GM11168 (cell line): Measurements from ENCODE around the gene PRKAB2.
"Not testable (repeated sequence)": the region's sequence is repeated elsewhere in the genome, so short reads cannot be mapped to it uniquely, and the experiment has no call there.

Experiments used
- in situ Hi-C: fragments of 300-500 bp; cut with MboI; formaldehyde crosslinking; loops from one replicate; pipeline ENCODE4 v1.12.0; 2022; ENCODE audit warnings: low sequenced_read_pairs; ENCODE audit not compliant: unreplicated experiment

PRKAB2 gene

GRCh38 chr1:147177611-147178380, 5.5 kb upstream of the PRKAB2 start:
- in situ Hi-C loops, result no loop called here

GRCh38 chr1:147171399-147172167, 687 bp downstream of the PRKAB2 start:
- in situ Hi-C loops, result loop anchor here (5.0 kb wide), 1 partner anchor 56 kb away; the partner anchor contains the start of gene FMO5

GRCh38 chr1:147169840-147170674, 2.2 kb downstream of the PRKAB2 start:
- in situ Hi-C loops, result loop anchor here (5.0 kb wide), 1 partner anchor 57 kb away; the partner anchor contains the start of gene FMO5

- in situ Hi-C loops, result no loop called here
These were observed 3.1 kb downstream of the PRKAB2 start for GRCh38 chr1:147169171-147169570.

GRCh38 chr1:147168626-147169058, 3.6 kb downstream of the PRKAB2 start:
- in situ Hi-C loops, result no loop called here

GRCh38 chr1:147167365-147167764, 4.9 kb downstream of the PRKAB2 start:
- in situ Hi-C loops, result no loop called here

GRCh38 chr1:147163019-147163418, 9.3 kb downstream of the PRKAB2 start:
- in situ Hi-C loops, result no loop called here

GRCh38 chr1:147162093-147162492, 10.2 kb downstream of the PRKAB2 start:
- in situ Hi-C loops, result no loop called here

- in situ Hi-C loops, result not testable (repeated sequence)
These were observed 15.2 kb downstream of the PRKAB2 start for GRCh38 chr1:147157116-147157515.

- in situ Hi-C loops, result no loop called here
These were observed 15.6 kb downstream of the PRKAB2 start for GRCh38 chr1:147156642-147157041.

GRCh38 chr1:147152772-147153171, 19.5 kb downstream of the PRKAB2 start:
- in situ Hi-C loops, result no loop called here

- in situ Hi-C loops, result no loop called here
These were observed 21.0 kb downstream of the PRKAB2 start for GRCh38 chr1:147151244-147151643.

- in situ Hi-C loops, result no loop called here
These were observed 29.4 kb downstream of the PRKAB2 start for GRCh38 chr1:147142886-147143285.

GRCh38 chr1:147130721-147131120, 41.5 kb downstream of the PRKAB2 start:
- in situ Hi-C loops, result not testable (repeated sequence)

GRCh38 chr1:147129116-147129873, 43.0 kb downstream of the PRKAB2 start:
- in situ Hi-C loops, result no loop called here

GRCh38 chr1:147124266-147124665, 48.0 kb downstream of the PRKAB2 start:
- in situ Hi-C loops, result no loop called here

- in situ Hi-C loops, result no loop called here
These were observed 55.2 kb downstream of the PRKAB2 start for GRCh38 chr1:147117109-147117508.

- in situ Hi-C loops, result no loop called here
These were observed 56.8 kb downstream of the PRKAB2 start for GRCh38 chr1:147115496-147115895.

GRCh38 chr1:147115079-147115478, 57.2 kb downstream of the PRKAB2 start:
- in situ Hi-C loops, result not testable (repeated sequence)

- in situ Hi-C loops, result not testable (repeated sequence)
These were observed 57.9 kb downstream of the PRKAB2 start for GRCh38 chr1:147114353-147114752.
